D721Med (cell line): Measurements from ENCODE around the gene RAB12.

Experiments used
- DNase-seq: peaks from one replicate; pipeline ENCODE4 v3.0.0; 2011; ENCODE audit warnings: low spot score; ENCODE audit not compliant: insufficient read length
- FAIRE-seq: peaks from 2 replicates; lab custom pipeline; 2011; peaks lifted over from hg19 to GRCh38; lab: Jason Lieb, UNC
- CTCF ChIP-seq: IDR thresholded peaks from 2 replicates; pipeline ENCODE4 v1.5.1; 2012; ENCODE audit warnings: mild to moderate bottlenecking, control low read depth; ENCODE audit not compliant: insufficient read depth; ENCODE audit errors: missing control alignments

The RAB12 gene

GRCh38 chr18:8605974-8606373, 3.3 kb upstream of the RAB12 start:
- DNase-seq = no peak
- TF ChIP-seq CTCF = no peak
- no peak for FAIRE-seq

GRCh38 chr18:8607776-8608742, 1.2 kb upstream of the RAB12 start:
- DNase-seq = no peak
- FAIRE-seq = no peak
- TF ChIP-seq CTCF = no peak

- no peak for TF ChIP-seq CTCF
- FAIRE-seq = no peak
- no peak for DNase-seq
These were observed 622 bp downstream of the RAB12 start for GRCh38 chr18:8609659-8610458.

GRCh38 chr18:8610459-8610851, 1.2 kb downstream of the RAB12 start:
- no peak for FAIRE-seq
- no peak for TF ChIP-seq CTCF
- DNase-seq = no peak

- DNase-seq (no peak), FAIRE-seq (no peak)
- TF ChIP-seq CTCF = no peak
These were observed 2.8 kb downstream of the RAB12 start for GRCh38 chr18:8611916-8612576.

GRCh38 chr18:8614875-8615274, 5.6 kb downstream of the RAB12 start:
- DNase-seq (no peak), FAIRE-seq (no peak)
- no peak for TF ChIP-seq CTCF
